KMS-11 (cell line): ENCODE data around the gene DDX18.

ENCODE experiments used
- H2AFZ ChIP-seq: fragments of 200-600 bp; sonication (generic); 2 replicates; pipeline ENCODE4 v1.6.1; 2016; ENCODE audit warnings: antibody characterized with exemption, mixed run types, low read depth
- H3K27ac ChIP-seq: fragments of 200-600 bp; sonication (generic); 2 replicates; pipeline ENCODE4 v1.6.1; 2016; ENCODE audit warnings: mild to moderate bottlenecking, mixed run types
- H3K27me3 ChIP-seq: fragments of 200-600 bp; sonication (generic); 2 replicates; pipeline ENCODE4 v1.6.1; 2017; ENCODE audit warnings: mild to moderate bottlenecking, low read depth, mixed run types, moderate library complexity; ENCODE audit not compliant: insufficient read depth
- H3K36me3 ChIP-seq: fragments of 200-600 bp; sonication (generic); 2 replicates; pipeline ENCODE4 v1.6.1; 2017; ENCODE audit warnings: mild to moderate bottlenecking, mixed run types; ENCODE audit not compliant: insufficient read depth
- H3K4me1 ChIP-seq: fragments of 200-600 bp; sonication (generic); 2 replicates; pipeline ENCODE4 v1.6.1; 2016; ENCODE audit warnings: mild to moderate bottlenecking, low read depth, mixed run types; ENCODE audit not compliant: poor library complexity, severe bottlenecking
- H3K4me2 ChIP-seq: fragments of 200-600 bp; sonication (generic); 2 replicates; pipeline ENCODE4 v1.7.0; 2016; ENCODE audit warnings: mild to moderate bottlenecking, mixed run types
- H3K4me3 ChIP-seq: fragments of 200-600 bp; sonication (generic); IDR thresholded peaks from 2 replicates; pipeline ENCODE4 v1.6.1; 2017; ENCODE audit warnings: low read depth, low read length, mixed read lengths; ENCODE audit not compliant: insufficient read depth
- H3K79me2 ChIP-seq: fragments of 200-600 bp; sonication (generic); 2 replicates; pipeline ENCODE4 v1.6.1; 2016; ENCODE audit warnings: low read depth, mixed run types; ENCODE audit not compliant: insufficient read depth
- H3K9ac ChIP-seq: fragments of 200-600 bp; sonication (generic); 2 replicates; pipeline ENCODE4 v1.6.1; 2016; ENCODE audit warnings: mild to moderate bottlenecking, mixed run types
- H4K20me1 ChIP-seq: fragments of 200-600 bp; sonication (generic); 2 replicates; pipeline ENCODE4 v1.6.1; 2016; ENCODE audit warnings: mild to moderate bottlenecking, mixed run types; ENCODE audit not compliant: insufficient read depth
- CTCF ChIP-seq: fragments of 200-600 bp; sonication (generic); conservative IDR thresholded peaks from 2 replicates; pipeline ENCODE4 v1.6.1; 2017; ENCODE audit warnings: low read depth, mild to moderate bottlenecking, antibody characterized with exemption, low read length, moderate library complexity, mixed read lengths

The DDX18 gene

DNA sequence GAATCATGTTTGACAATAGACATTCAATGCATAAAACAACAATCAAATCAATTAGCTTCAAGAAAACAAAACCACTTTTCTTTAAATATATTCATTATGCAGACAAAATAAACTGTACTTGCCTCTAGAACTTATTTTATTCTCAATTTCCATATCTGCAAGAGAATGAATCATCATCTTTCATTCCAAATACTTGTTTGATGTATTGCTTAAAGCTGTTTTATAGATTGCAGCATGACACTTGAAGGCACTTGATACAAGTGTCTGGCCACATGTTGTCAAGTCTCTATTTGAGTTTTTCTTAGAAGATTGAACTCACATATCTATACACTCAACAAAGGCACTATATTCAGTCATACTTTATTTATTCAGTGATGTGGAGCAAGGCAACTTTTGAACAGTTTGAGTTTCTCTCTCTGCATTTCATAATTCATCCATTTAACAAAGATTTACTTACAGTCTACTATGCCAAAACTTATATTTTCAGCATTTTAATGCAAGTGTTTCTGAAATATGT is 38.7 kb upstream of the DDX18 start:
- H3K27ac ChIP-seq, result no peak overlapping the region
- H3K4me3 ChIP-seq, result no peak overlapping the region
- H3K9ac ChIP-seq, result no peak overlapping the region
- no peaks in the 10 kb centered on the region for H3K4me1 ChIP-seq
- H3K4me2 ChIP-seq, result no peak overlapping the region
- no peaks in the 10 kb centered on the region for H3K79me2 ChIP-seq
- H4K20me1 ChIP-seq, result no peaks in the 10 kb centered on the region
- H3K27me3 ChIP-seq, result no peaks in the 10 kb centered on the region
- no peak overlapping the region for H2AFZ ChIP-seq
- no peak for TF ChIP-seq CTCF
- H3K36me3 ChIP-seq, result no peaks in the 10 kb centered on the region

GRCh38 chr2:117776888-117777287 is 37.6 kb upstream of the DDX18 start:
- Histone ChIP-seq H3K9ac (no peak overlapping the region), H3K36me3 (no peaks in the 10 kb centered on the region), H3K4me1 (no peaks in the 10 kb centered on the region), H2AFZ (no peak overlapping the region), H3K4me2 (no peak overlapping the region), H4K20me1 (no peaks in the 10 kb centered on the region), H3K79me2 (no peaks in the 10 kb centered on the region), H3K4me3 (no peak overlapping the region), H3K27ac (no peak overlapping the region), H3K27me3 (no peaks in the 10 kb centered on the region)
- TF ChIP-seq CTCF, result no peak

DNA sequence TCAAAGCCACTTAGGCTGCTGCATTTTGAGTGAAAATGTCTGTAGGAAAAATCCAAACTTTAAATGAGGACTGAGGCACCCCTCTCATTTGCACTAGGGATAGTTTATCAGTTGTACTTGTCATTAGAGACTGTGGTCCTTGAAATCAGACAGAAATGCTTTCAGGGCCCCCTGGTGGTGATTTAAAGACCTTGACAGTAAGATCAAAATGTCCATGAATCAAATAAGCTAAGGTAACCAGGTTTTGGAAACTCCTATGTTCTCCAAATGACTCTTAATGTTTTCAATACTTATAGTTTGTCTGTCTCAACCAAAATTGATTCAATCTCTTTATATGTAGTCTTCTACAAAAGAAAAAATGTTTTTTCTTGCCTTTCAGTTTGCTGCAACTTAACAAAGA is 28.8 kb upstream of the DDX18 start:
- TF ChIP-seq CTCF, result peak; percentile 64
- H3K9ac ChIP-seq, result no peak overlapping the region
- H4K20me1 ChIP-seq, result no peaks in the 10 kb centered on the region
- no peak overlapping the region for H2AFZ ChIP-seq
- H3K4me2 ChIP-seq, result no peak overlapping the region
- no peaks in the 10 kb centered on the region for H3K27me3 ChIP-seq
- no peaks in the 10 kb centered on the region for H3K36me3 ChIP-seq
- no peaks in the 10 kb centered on the region for H3K79me2 ChIP-seq
- no peak overlapping the region for H3K27ac ChIP-seq
- H3K4me1 ChIP-seq, result no peaks in the 10 kb centered on the region
- H3K4me3 ChIP-seq, result no peak overlapping the region

GRCh38 chr2:117786520-117786919 is 28.0 kb upstream of the DDX18 start:
- H3K27ac ChIP-seq, result no peak overlapping the region

More at GRCh38 chr2:117786520-117786919, 28.0 kb upstream of the DDX18 start:
- H3K79me2 ChIP-seq, result no peaks in the 10 kb centered on the region
- no peaks in the 10 kb centered on the region for H3K4me1 ChIP-seq
- TF ChIP-seq CTCF, result no peak
- no peak overlapping the region for H2AFZ ChIP-seq
- H3K4me3 ChIP-seq, result no peak overlapping the region
- H4K20me1 ChIP-seq, result no peaks in the 10 kb centered on the region
- H3K4me2 ChIP-seq, result no peak overlapping the region
- no peaks in the 10 kb centered on the region for H3K36me3 ChIP-seq
- no peak overlapping the region for H3K9ac ChIP-seq
- no peaks in the 10 kb centered on the region for H3K27me3 ChIP-seq
